C4-2B (cell line): Measurements from ENCODE around the gene ANAPC2.

ENCODE experiments used
- CTCF ChIP-seq: fragments of 450-650 bp; conservative IDR thresholded peaks from 2 replicates; pipeline ENCODE4 v1.5.1; 2017; ENCODE audit warnings: mild to moderate bottlenecking
- ZFX ChIP-seq: fragments of 450-650 bp; IDR thresholded peaks from 2 replicates; pipeline ENCODE4 v1.6.1; 2017

- TF ChIP-seq CTCF (no peak), ZFX (no peak)
Measured at GRCh38 chr9:137194388-137194787, 6.0 kb upstream of the ANAPC2 start.
